ENCODE data around the gene MPG.

- no peak for TF ChIP-seq RNF2 (IDR thresholded peaks at IDR 0.05; ENCODE audit: borderline replicate concordance, low read depth, low read length, missing control alignments, poor library complexity, severe bottlenecking)
- TF ChIP-seq TBP (IDR thresholded peaks at IDR 0.05; ENCODE audit: low read depth, low read length): no peak
- TF ChIP-seq, protein P1, sequence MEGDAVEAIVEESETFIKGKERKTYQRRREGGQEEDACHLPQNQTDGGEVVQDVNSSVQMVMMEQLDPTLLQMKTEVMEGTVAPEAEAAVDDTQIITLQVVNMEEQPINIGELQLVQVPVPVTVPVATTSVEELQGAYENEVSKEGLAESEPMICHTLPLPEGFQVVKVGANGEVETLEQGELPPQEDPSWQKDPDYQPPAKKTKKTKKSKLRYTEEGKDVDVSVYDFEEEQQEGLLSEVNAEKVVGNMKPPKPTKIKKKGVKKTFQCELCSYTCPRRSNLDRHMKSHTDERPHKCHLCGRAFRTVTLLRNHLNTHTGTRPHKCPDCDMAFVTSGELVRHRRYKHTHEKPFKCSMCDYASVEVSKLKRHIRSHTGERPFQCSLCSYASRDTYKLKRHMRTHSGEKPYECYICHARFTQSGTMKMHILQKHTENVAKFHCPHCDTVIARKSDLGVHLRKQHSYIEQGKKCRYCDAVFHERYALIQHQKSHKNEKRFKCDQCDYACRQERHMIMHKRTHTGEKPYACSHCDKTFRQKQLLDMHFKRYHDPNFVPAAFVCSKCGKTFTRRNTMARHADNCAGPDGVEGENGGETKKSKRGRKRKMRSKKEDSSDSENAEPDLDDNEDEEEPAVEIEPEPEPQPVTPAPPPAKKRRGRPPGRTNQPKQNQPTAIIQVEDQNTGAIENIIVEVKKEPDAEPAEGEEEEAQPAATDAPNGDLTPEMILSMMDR (IDR thresholded peaks at IDR 0.05; ENCODE audit: control extremely low read depth in 1 of 3, insufficient read depth in 1 of 3, low read depth in 1 of 3, low read length in 3 of 3): no peak
- TF ChIP-seq GTF2F1 (IDR thresholded peaks at IDR 0.05; ENCODE audit: borderline replicate concordance, low read depth, low read length): no peak
- TF ChIP-seq EP300 (IDR thresholded peaks at IDR 0.05; ENCODE audit: borderline replicate concordance in 1 of 2, low read depth in 2 of 2, low read length in 2 of 2): no peak
- TF ChIP-seq PHF8 (conservative IDR thresholded peaks at IDR 0.05; ENCODE audit: low read depth, low read length): no peak
- TF ChIP-seq, protein P2, sequence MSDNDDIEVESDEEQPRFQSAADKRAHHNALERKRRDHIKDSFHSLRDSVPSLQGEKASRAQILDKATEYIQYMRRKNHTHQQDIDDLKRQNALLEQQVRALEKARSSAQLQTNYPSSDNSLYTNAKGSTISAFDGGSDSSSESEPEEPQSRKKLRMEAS (IDR thresholded peaks at IDR 0.05): no peak
- no peak for TF ChIP-seq POLR2A (IDR thresholded peaks at IDR 0.05; ENCODE audit: control extremely low read depth in 1 of 2, low read depth in 2 of 2, low read length in 2 of 2)
- TF ChIP-seq TEAD4 (IDR thresholded peaks at IDR 0.05; ENCODE audit: low read depth, low read length): no peak
- no peak for TF ChIP-seq ASH2L (IDR thresholded peaks at IDR 0.05; ENCODE audit: low read length)
- TF ChIP-seq CEBPB (IDR thresholded peaks at IDR 0.05; ENCODE audit: low read depth, low read length): no peak
- TF ChIP-seq CHD1 (IDR thresholded peaks at IDR 0.05; ENCODE audit: low read depth, low read length): no peak
Observed at GRCh38 chr16:104928-105327, 26.9 kb downstream of the MPG start.

All from H1 (cell line).